Gastrocnemius medialis (tissue), 4 donors: ENCODE data around the gene NOS2. TPM values are rescaled to one million over a fixed set of nuclear protein-coding genes. Genes with fewer than 3 reads are reported as not detected.

Source experiments
- ATAC-seq, 2 donors: fragments of 150-250 bp; one replicate each; pipeline ENCODE4 v1.9.1; 2016
- DNase-seq, 2 donors: peaks; one replicate each; pipeline ENCODE4 v3.0.0-alpha.2; 2019
- H3K27ac ChIP-seq, 4 donors: fragments of 200-600 bp; sonication (generic); 1 replicate in 1 of 4; 2 replicates in 3 of 4; pipeline ENCODE4 v1.5.1; 2016 to 2018; ENCODE audit warnings: mild to moderate bottlenecking in 2 of 4, moderate library complexity in 1 of 4
- H3K27me3 ChIP-seq, 3 donors: fragments of 200-600 bp; sonication (generic) in 2 of 3; 1 replicate in 1 of 3; 2 replicates in 2 of 3; pipeline versions ENCODE4 v1.5.1 to v1.6.0; 2016 to 2019; ENCODE audit warnings: mild to moderate bottlenecking in 1 of 3, moderate library complexity in 1 of 3
- H3K36me3 ChIP-seq, 2 donors: fragments of 200-600 bp; sonication (generic) in 1 of 2; one replicate each; pipeline ENCODE4 v1.5.1; 2017 to 2018
- H3K4me1 ChIP-seq, 2 donors: fragments of 200-600 bp; sonication (generic) in 1 of 2; one replicate each; pipeline ENCODE4 v1.5.1; 2016 to 2017; ENCODE audit warnings: mild to moderate bottlenecking in 2 of 2
- H3K4me3 ChIP-seq, 4 donors: fragments of 200-600 bp; sonication (generic) in 3 of 4; 1 replicate in 1 of 4; 2 replicates in 3 of 4; pipeline ENCODE4 v1.5.1; 2016 to 2019; ENCODE audit warnings: mild to moderate bottlenecking in 2 of 4
- H3K9me3 ChIP-seq, 3 donors: fragments of 200-600 bp; sonication (generic) in 2 of 3; 1 replicate in 1 of 3; 2 replicates in 2 of 3; pipeline ENCODE4 v1.5.1; 2016 to 2019
- CTCF ChIP-seq, 5 experiments: fragments of 450-650 bp in 3 of 5; fragments of 200-600 bp in 2 of 5; sonication (generic) in 2 of 5; IDR thresholded peaks in 4 of 5; conservative IDR thresholded peaks in 1 of 5; 1 replicate in 4 of 5; 2 replicates in 1 of 5; pipeline ENCODE4 v1.5.1; 2016 to 2019; ENCODE audit warnings: antibody characterized with exemption in 5 of 5, mild to moderate bottlenecking in 3 of 5, moderate library complexity in 3 of 5
- POLR2A ChIP-seq, 2 donors: fragments of 450-650 bp; IDR thresholded peaks; one replicate each; pipeline ENCODE4 v1.6.1; 2017; ENCODE audit warnings: antibody characterized with exemption in 2 of 2, mild to moderate bottlenecking in 2 of 2, moderate library complexity in 2 of 2
- in situ Hi-C, 4 donors: fragments of 200-750 bp; cut with MboI; loops; one replicate each; pipeline versions ENCODE4 v1.15.0 to v1.8.0; 2017; ENCODE audit warnings: low sequenced_read_pairs in 4 of 4
- intact Hi-C: fragments of 100-400 bp; cut with DNase I; formaldehyde crosslinking; loops from one replicate; pipeline ENCODE4 v1.15.1; 2023; ENCODE audit warnings: low total_unique reads
- total RNA-seq, 4 donors: library from RNA; depleted of rRNA; stranded (reverse); fragments of >200 nt; gene quantifications; one replicate each; pipeline versions ENCODE4 v1.1.0 to v1.2.3, GENCODE V29; 2016

Gene NOS2
- total RNA-seq, 4 donors from 2014 or later, result 0.07 to 0.68 (median 0.31) TPM; not detected in 1

- Histone ChIP-seq H3K27ac (no peak overlapping the region), H3K36me3 (no peaks in the 10 kb centered on the region), H3K27me3 (no peaks in the 10 kb centered on the region), H3K9me3 (no peaks in the 10 kb centered on the region), H3K4me3 (no peak overlapping the region), H3K4me1 (peaks cover 0 to 5% of the 10 kb centered on the region in 2 donors)
- TF ChIP-seq CTCF (IDR thresholded peaks at IDR 0.05 in 4 of 5, conservative IDR thresholded peaks at IDR 0.05 in 1 of 5) (no peak), POLR2A (IDR thresholded peaks at IDR 0.05) (no peak)
- in situ Hi-C loops, result loop anchor here in 3 of 4 donors (10.0 kb wide), 1 partner anchor 93 kb away; the partner anchor contains the start of gene LYRM9 (in 3 of the 3)
- DNase-seq, result no peak
- intact Hi-C loops, result no loop called here
- ATAC-seq, result no peak
These were observed 1.7 kb upstream of the NOS2 start for GRCh38 chr17:27802033-27802432.

GRCh38 chr17:27798376-27798775, 2.0 kb downstream of the NOS2 start:
- TF ChIP-seq CTCF (IDR thresholded peaks at IDR 0.05 in 4 of 5, conservative IDR thresholded peaks at IDR 0.05 in 1 of 5), result no peak
- no peak for TF ChIP-seq POLR2A (IDR thresholded peaks at IDR 0.05)

GRCh38 chr17:27797390-27798091, 2.8 kb downstream of the NOS2 start:
- no peak for TF ChIP-seq POLR2A (IDR thresholded peaks at IDR 0.05)
- no peak for TF ChIP-seq CTCF (IDR thresholded peaks at IDR 0.05 in 4 of 5, conservative IDR thresholded peaks at IDR 0.05 in 1 of 5)
- peaks cover 0 to 18% (median 8%) of the 10 kb centered on the region in 3 donors for H3K27me3 ChIP-seq
- intact Hi-C loops (no loop called here), in situ Hi-C loops (loop anchor here in 1 of 4 donors (25.0 kb wide), 1 partner anchor 90 kb away; the partner anchor contains the start of gene LYRM9)
- no peak for ATAC-seq
- H3K9me3 ChIP-seq, result no peaks in the 10 kb centered on the region
- H3K36me3 ChIP-seq, result no peaks in the 10 kb centered on the region
- H3K27ac ChIP-seq, result no peak overlapping the region
- H3K4me3 ChIP-seq, result no peak overlapping the region
- DNase-seq, result no peak
- H3K4me1 ChIP-seq, result peaks cover 0 to 5% of the 10 kb centered on the region in 2 donors

More at GRCh38 chr17:27798376-27798775, 2.0 kb downstream of the NOS2 start:
- H3K4me3 ChIP-seq, result no peak overlapping the region
- intact Hi-C loops (no loop called here), in situ Hi-C loops (loop anchor here in 1 of 4 donors (25.0 kb wide), 1 partner anchor 89 kb away; the partner anchor contains the start of gene LYRM9)
- ATAC-seq (no peak), DNase-seq (no peak)
- no peaks in the 10 kb centered on the region for H3K36me3 ChIP-seq
- no peaks in the 10 kb centered on the region for H3K9me3 ChIP-seq
- peaks cover 0 to 11% (median 0%) of the 10 kb centered on the region in 3 donors for H3K27me3 ChIP-seq
- H3K4me1 ChIP-seq, result peaks cover 0 to under 1% of the 10 kb centered on the region in 2 donors
- no peak overlapping the region for H3K27ac ChIP-seq

- Histone ChIP-seq H3K27me3 (peaks cover 0 to 18% (median 8%) of the 10 kb centered on the region in 3 donors), H3K27ac (no peak overlapping the region), H3K36me3 (no peaks in the 10 kb centered on the region), H3K4me3 (peak overlapping the region; percentile 36 to 52 (median 44)), H3K9me3 (no peaks in the 10 kb centered on the region), H3K4me1 (peaks cover 0 to 5% of the 10 kb centered on the region in 2 donors)
- intact Hi-C loops, result no loop called here
- no peak for TF ChIP-seq POLR2A (IDR thresholded peaks at IDR 0.05)
- TF ChIP-seq CTCF (IDR thresholded peaks at IDR 0.05 in 4 of 5, conservative IDR thresholded peaks at IDR 0.05 in 1 of 5), result no peak
- ATAC-seq (no peak), DNase-seq (no peak)
- in situ Hi-C loops, result loop anchor here in 1 of 4 donors (25.0 kb wide), 1 partner anchor 93 kb away; the partner anchor contains the start of gene LYRM9
These were observed 6.3 kb downstream of the NOS2 start for GRCh38 chr17:27793906-27794569.
